Thymus (tissue), 11 donors: ENCODE measurements around the gene CRNN. TPM values are rescaled to one million over a fixed set of nuclear protein-coding genes. Genes with fewer than 3 reads are reported as not detected.

Experiments
- DNase-seq, 9 donors: peaks; one replicate each; pipeline ENCODE4 v3.0.0-alpha.2; 2013; ENCODE audit warnings: low spot score in 9 of 9, low read depth in 6 of 9, missing footprints in 1 of 9
- H3K27ac ChIP-seq, 2 donors: one replicate each; pipeline ENCODE4 v1.5.1; 2013; ENCODE audit warnings: control low read depth in 1 of 2, low read depth in 1 of 2, low read length in 1 of 2, mild to moderate bottlenecking in 1 of 2, moderate library complexity in 1 of 2
- H3K27me3 ChIP-seq, 2 donors: one replicate each; pipeline ENCODE4 v1.5.1; 2013; ENCODE audit warnings: low read length in 1 of 2; ENCODE audit not compliant: control insufficient read depth in 2 of 2, insufficient read depth in 1 of 2
- H3K36me3 ChIP-seq, 2 donors: one replicate each; pipeline ENCODE4 v1.5.1; 2013; ENCODE audit warnings: low read length in 1 of 2, mild to moderate bottlenecking in 1 of 2, moderate library complexity in 1 of 2; ENCODE audit not compliant: control insufficient read depth in 2 of 2, insufficient read depth in 2 of 2
- H3K4me1 ChIP-seq, 2 donors: one replicate each; pipeline ENCODE4 v1.5.1; 2013; ENCODE audit warnings: low read length in 2 of 2; ENCODE audit not compliant: control insufficient read depth in 2 of 2, insufficient read depth in 2 of 2
- H3K4me3 ChIP-seq, 2 donors: one replicate each; pipeline ENCODE4 v1.5.1; 2013; ENCODE audit warnings: low read length in 2 of 2, control low read depth in 1 of 2, mild to moderate bottlenecking in 1 of 2
- H3K9me3 ChIP-seq, 2 donors: one replicate each; pipeline ENCODE4 v1.5.1; 2013; ENCODE audit warnings: low read length in 1 of 2, mild to moderate bottlenecking in 1 of 2; ENCODE audit not compliant: control insufficient read depth in 2 of 2, insufficient read depth in 1 of 2
- WGBS: extraction: QIAGEN DNeasy Blood & Tissue Kit; methylation state at CpG from one replicate; pipeline ENCODE4 v1.1.7; 2013; 5-methylcytosine and 5-hydroxymethylcytosine counted together
- polyA plus RNA-seq: library from polyadenylated mRNA; stranded (reverse); fragments of 200-250 nt; gene quantifications from one replicate; pipeline ENCODE4 v1.2.3, GENCODE V29; 2013
- total RNA-seq: library from RNA; stranded (reverse); fragments of 120-200 nt; gene quantifications from one replicate; pipeline ENCODE4 v1.2.4, GENCODE V29; 2013
- donor health status: healthy.

Gene CRNN
- total and polyA plus RNA-seq, 2 donors, result 0.05 to 0.43 TPM

DNA sequence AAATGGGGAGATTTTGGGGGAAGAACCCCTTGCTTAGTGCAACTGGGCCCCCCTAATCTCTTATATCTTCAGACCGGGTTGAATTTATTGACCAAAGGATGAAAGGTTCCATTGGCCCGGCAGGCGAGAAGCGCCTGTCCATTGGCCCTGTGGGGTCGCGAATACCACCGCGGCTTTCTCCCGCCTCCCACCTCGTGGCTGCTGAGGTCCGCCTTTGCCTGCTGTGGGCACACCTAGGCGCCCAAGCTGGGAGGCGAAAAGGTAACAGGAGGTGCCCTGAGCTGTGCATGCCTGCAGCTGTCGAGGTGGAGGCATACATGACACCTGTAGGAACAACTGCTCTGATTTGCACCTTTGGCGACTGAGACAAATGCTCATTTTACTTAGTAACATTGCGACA lies 33.1 kb downstream of the CRNN start:
- no peak overlapping the region for H3K27ac ChIP-seq
- H3K9me3 ChIP-seq, result no peaks in the 10 kb centered on the region
- H3K27me3 ChIP-seq, result no peaks in the 10 kb centered on the region
- H3K4me1 ChIP-seq, result no peaks in the 10 kb centered on the region
- WGBS, result 83% methylated on average over 16 of the region's 16 CpGs
- H3K36me3 ChIP-seq, result no peaks in the 10 kb centered on the region
- no peak overlapping the region for H3K4me3 ChIP-seq
- no peak for DNase-seq

GRCh38 chr1:152374451-152374850 lies 39.6 kb downstream of the CRNN start:
- no peak overlapping the region for H3K27ac ChIP-seq
- 91% methylated on average over 3 of the region's 3 CpGs for WGBS
- DNase-seq, result no peak
- H3K27me3 ChIP-seq, result no peaks in the 10 kb centered on the region
- H3K36me3 ChIP-seq, result no peaks in the 10 kb centered on the region
- no peaks in the 10 kb centered on the region for H3K4me1 ChIP-seq
- H3K9me3 ChIP-seq, result no peaks in the 10 kb centered on the region
- H3K4me3 ChIP-seq, result no peak overlapping the region

GRCh38 chr1:152372672-152373071 lies 41.4 kb downstream of the CRNN start:
- H3K4me3 ChIP-seq, result no peak overlapping the region
- WGBS, result 90% methylated on average over 1 of the region's 1 CpG

DNA sequence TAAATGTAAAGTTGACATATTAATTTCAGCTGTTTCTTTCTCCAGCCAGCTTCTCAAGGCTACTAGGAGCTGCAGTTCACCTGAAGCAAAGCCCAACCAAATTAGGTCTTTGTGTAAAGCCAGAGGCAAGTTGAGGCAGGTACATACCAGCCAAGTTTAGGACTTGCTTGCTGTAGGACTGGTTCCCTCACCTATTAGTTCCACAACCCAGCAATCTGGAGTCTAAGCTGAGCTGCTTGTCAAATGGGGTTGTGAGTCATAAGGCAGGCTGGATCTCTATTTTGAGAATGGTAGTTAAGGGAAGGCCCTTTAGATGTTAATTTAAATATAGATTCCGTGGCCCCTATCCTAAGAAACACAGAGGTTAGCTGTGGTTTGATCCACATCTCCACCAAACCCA lies 46.6 kb downstream of the CRNN start:
- Histone ChIP-seq H3K27me3 (no peaks in the 10 kb centered on the region), H3K36me3 (no peaks in the 10 kb centered on the region), H3K4me1 (no peaks in the 10 kb centered on the region), H3K27ac (no peak overlapping the region), H3K4me3 (no peak overlapping the region), H3K9me3 (no peaks in the 10 kb centered on the region)
- WGBS, result 70% methylated on average over 1 of the region's 1 CpG
- DNase-seq, result no peak

More at GRCh38 chr1:152372672-152373071, 41.4 kb downstream of the CRNN start:
- Histone ChIP-seq H3K9me3 (no peaks in the 10 kb centered on the region), H3K4me1 (no peaks in the 10 kb centered on the region), H3K36me3 (no peaks in the 10 kb centered on the region), H3K27ac (no peak overlapping the region), H3K27me3 (no peaks in the 10 kb centered on the region)
- DNase-seq, result no peak

GRCh38 chr1:152359906-152360305 lies 54.2 kb downstream of the CRNN start, which contains the start of gene FLG2:
Gene FLG2 (minus strand): TSS chr1:152360006. CDS start chr1:152358884, 1,122 bp downstream.
- 98% methylated on average over 2 of the region's 2 CpGs for WGBS
- H3K27ac ChIP-seq, result no peak within 1 kb of the TSS
- H3K27me3 ChIP-seq, result no peaks in the 10 kb centered on the region
- H3K4me1 ChIP-seq, result no peaks in the 10 kb centered on the region
- H3K4me3 ChIP-seq, result no peak within 1 kb of the TSS
- no peaks in the 10 kb centered on the region for H3K36me3 ChIP-seq
- no peak for DNase-seq
- peaks cover 0 to 3% of the 10 kb centered on the region in 2 donors for H3K9me3 ChIP-seq

Other genes with a start within 250 kb of the CRNN start
- under 0.01 TPM for gene HRNR, start 190.1 kb downstream of the CRNN start, total RNA-seq
- 0.14 TPM for gene HRNR, start 190.1 kb downstream of the CRNN start, polyA plus RNA-seq
- 0.28 TPM for gene FLG, start 89.0 kb downstream of the CRNN start, total RNA-seq
- gene FLG, start 89.0 kb downstream of the CRNN start, polyA plus RNA-seq, result 2.4 TPM
- gene FLG2, start 54.3 kb downstream of the CRNN start, total RNA-seq, result 0.05 TPM
- gene FLG2, start 54.3 kb downstream of the CRNN start, polyA plus RNA-seq, result 1.8 TPM
- not detected for gene LCE5A, start 96.5 kb upstream of the CRNN start, total RNA-seq
- gene LCE5A, start 96.5 kb upstream of the CRNN start, polyA plus RNA-seq, result 0.43 TPM
- gene CRCT1, start 100.2 kb upstream of the CRNN start, total RNA-seq, result not detected
- gene CRCT1, start 100.2 kb upstream of the CRNN start, polyA plus RNA-seq, result 3.5 TPM
- not detected for gene LCE3E, start 152.5 kb upstream of the CRNN start, total RNA-seq
- 6.2 TPM for gene LCE3E, start 152.5 kb upstream of the CRNN start, polyA plus RNA-seq
- gene LCE3D, start 166.3 kb upstream of the CRNN start, total RNA-seq, result not detected
- gene LCE3D, start 166.3 kb upstream of the CRNN start, polyA plus RNA-seq, result 15.7 TPM
- not detected for gene LCE3C, start 186.0 kb upstream of the CRNN start, total RNA-seq
- 0.66 TPM for gene LCE3C, start 186.0 kb upstream of the CRNN start, polyA plus RNA-seq
- not detected for gene LCE3B, start 199.5 kb upstream of the CRNN start, total RNA-seq
- not detected for gene LCE3B, start 199.5 kb upstream of the CRNN start, polyA plus RNA-seq
- gene LCE3A, start 208.8 kb upstream of the CRNN start, total RNA-seq, result not detected
- gene LCE3A, start 208.8 kb upstream of the CRNN start, polyA plus RNA-seq, result not detected
- gene LCE2D, start 249.1 kb upstream of the CRNN start, total RNA-seq, result not detected
- gene LCE2D, start 249.1 kb upstream of the CRNN start, polyA plus RNA-seq, result 1.3 TPM